NCI-H82 (cell line): ENCODE measurements around the gene RBM15B.

Experiments used
- DNase-seq: peaks from one replicate; lab custom pipeline; 2025; lab: John Stamatoyannopoulos, UW

RBM15B gene

DNA sequence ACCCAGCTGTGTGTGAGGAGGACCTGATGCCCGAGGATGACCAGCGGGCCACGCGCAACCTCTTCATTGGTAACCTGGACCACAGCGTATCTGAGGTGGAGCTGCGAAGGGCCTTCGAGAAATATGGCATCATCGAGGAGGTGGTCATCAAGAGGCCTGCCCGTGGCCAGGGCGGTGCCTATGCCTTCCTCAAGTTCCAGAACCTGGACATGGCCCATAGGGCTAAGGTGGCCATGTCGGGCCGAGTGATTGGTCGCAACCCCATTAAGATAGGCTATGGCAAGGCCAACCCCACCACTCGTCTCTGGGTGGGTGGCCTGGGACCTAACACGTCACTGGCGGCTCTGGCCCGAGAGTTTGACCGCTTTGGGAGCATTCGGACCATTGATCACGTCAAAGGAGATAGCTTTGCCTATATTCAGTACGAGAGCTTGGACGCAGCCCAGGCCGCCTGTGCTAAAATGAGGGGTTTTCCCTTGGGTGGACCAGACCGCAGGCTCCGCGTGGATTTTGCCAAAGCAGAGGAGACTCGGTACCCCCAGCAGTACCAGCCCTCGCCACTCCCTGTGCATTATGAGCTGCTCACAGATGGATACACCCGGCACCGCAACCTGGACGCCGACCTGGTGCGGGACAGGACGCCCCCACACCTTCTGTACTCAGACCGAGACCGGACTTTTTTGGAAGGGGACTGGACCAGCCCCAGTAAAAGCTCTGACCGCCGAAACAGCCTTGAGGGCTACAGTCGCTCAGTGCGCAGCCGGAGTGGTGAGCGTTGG lies 1.5 kb downstream of the RBM15B start:
- no peak for DNase-seq

DNA sequence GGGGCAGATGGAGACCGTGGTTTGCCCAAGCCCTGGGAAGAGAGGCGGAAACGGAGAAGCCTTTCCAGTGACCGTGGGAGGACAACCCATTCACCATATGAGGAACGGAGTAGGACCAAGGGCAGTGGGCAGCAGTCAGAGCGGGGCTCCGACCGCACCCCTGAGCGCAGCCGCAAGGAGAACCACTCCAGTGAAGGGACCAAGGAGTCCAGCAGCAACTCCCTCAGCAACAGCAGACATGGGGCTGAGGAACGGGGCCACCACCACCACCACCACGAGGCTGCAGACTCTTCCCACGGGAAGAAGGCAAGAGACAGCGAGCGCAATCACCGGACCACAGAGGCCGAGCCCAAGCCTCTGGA lies 2.0 kb downstream of the RBM15B start:
- no peak for DNase-seq

DNA sequence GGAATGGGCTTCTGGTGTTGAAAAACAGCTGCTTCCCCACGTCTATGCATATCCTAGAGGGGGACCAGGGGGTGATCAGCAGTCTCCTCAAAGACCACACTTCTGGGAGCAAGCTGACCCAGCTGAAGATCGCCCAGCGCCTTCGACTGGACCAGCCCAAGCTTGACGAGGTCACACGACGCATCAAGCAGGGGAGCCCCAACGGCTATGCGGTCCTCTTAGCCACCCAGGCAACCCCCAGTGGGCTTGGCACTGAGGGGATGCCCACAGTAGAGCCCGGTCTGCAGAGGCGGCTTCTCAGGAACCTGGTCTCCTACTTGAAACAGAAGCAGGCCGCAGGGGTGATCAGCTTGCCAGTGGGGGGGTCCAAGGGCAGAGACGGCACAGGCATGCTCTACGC lies 2.5 kb downstream of the RBM15B start:
- peak; percentile 5 for DNase-seq

- no peak for DNase-seq
These were observed 3.5 kb downstream of the RBM15B start for GRCh38 chr3:51394541-51394940.

GRCh38 chr3:51395493-51396213 lies 4.6 kb downstream of the RBM15B start:
- no peak for DNase-seq

DNA sequence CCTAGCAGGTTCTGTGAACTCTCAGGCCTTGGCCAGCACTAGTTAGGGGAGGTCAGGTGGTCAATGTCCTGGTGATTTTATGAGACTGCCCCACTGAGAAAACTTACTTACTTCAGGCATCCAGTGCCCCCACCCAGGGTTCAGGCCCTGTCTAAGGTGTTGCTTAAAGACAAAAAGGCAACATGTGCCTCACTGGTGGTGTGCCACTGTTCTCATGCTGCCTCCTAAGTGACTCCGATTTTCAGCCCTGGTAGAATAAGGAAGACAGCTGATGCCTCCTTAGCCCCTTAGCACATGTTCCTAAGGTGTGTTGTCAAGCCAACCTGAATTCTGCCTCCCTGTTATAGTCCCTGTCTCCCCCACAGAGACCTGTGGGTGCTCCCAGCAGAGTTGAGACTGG lies 5.3 kb downstream of the RBM15B start:
- no peak for DNase-seq

GRCh38 chr3:51397392-51397791 lies 6.3 kb downstream of the RBM15B start:
- DNase-seq, result no peak

GRCh38 chr3:51398595-51399310 lies 7.7 kb downstream of the RBM15B start:
- no peak for DNase-seq

GRCh38 chr3:51400166-51400565 lies 9.1 kb downstream of the RBM15B start:
- no peak for DNase-seq

DNA sequence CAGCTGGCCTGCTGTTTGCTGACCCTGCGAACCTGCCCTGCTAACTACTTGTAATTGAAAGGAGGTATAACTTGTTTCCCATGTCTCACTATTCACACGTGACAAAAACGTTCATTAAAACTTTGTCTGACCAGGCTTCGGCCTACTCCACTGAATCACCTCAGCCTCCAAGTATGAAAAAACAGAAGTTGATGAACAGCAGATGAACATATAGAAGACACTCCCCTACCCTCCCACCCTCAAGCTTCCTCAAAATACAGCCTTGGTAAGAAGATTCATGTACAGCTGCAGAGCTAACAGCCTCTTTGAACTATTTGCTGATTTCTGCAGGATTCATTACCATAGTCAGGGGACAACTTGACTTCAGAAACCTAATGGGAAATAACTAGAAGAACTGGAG lies 10.7 kb downstream of the RBM15B start:
- DNase-seq, result no peak

- no peak for DNase-seq
These were observed 12.6 kb downstream of the RBM15B start for GRCh38 chr3:51403675-51404074.

DNA sequence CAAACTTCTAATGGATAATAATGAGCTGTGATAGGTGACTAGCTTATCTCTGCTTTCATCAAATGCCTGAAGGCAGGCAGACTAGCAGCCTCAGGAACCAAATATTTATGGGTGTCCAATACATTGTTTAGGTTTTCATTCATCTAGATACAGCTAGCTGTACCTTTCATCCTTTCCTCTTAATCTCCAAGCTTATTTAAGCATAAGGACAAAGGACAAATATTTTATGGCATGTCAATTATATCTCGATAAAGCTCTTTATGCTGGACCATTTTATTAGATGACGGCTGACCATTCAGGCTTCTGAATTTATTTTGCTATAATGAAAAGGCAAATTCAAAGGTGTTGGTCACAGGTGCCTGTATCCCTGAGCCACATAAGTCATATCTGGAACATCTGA lies 16.9 kb downstream of the RBM15B start:
- no peak for DNase-seq

DNA sequence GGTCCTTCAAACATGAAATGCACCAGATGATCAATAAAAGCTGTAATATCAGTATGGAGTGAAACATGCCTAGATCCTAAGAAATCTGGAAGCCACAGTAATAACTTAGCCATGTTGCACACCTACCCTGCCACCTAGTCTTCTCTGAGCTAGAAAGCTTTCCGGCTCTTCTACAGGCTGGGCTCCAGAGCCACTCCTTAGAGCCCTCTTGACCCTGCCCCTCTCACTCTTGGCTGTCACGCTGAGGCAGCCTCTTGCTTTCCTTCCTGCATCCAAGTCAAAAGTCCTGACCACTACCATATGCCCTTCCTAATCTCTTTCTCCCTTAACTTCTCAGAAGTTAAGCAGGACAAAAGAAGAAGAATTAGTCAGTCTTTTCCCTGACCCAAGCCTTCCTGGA lies 17.7 kb downstream of the RBM15B start:
- DNase-seq, result no peak

DNA sequence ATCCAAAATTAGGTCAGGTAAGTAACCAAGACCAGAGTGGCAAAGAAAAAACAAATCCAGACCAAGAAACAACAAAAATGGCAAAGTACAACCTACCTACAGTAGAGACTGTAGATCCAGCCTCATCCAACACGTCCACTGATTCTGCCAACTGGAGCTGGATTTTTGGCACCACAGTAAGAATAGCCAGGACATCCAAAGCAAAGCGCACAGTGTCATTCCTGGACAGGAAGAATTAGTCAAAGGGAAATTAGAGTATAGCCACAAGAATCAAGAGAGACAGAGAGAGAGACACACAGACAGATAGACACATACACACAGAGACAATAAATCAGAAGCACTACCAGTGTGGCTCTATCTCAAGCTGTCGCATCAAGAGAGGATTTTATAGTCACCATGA lies 31.1 kb downstream of the RBM15B start:
- DNase-seq, result no peak

DNA sequence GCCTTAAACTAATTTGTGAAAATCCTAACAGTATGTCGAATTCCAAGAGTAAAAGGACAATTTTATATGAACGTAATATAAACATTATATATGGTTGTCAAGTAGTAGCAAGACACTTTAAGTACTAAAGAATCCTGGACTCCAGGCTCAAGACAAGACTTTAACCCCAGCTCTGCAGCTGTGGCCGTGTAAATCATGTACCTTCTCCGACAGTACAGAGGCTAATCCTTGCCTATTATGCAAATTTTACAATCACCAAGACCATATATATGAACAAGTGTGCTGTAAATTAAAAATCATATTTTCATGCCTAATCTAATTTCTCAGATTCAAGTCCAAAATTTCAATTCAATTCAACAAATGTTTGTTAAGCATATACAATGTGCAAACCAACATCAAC lies 35.8 kb downstream of the RBM15B start:
- no peak for DNase-seq

- no peak for DNase-seq
These were observed 38.1 kb downstream of the RBM15B start for GRCh38 chr3:51429138-51429537.

GRCh38 chr3:51434110-51434509 lies 43.0 kb downstream of the RBM15B start:
- DNase-seq, result no peak

- peak; percentile 76 for DNase-seq
These were observed 43.8 kb downstream of the RBM15B start for GRCh38 chr3:51434746-51435327.

DNA sequence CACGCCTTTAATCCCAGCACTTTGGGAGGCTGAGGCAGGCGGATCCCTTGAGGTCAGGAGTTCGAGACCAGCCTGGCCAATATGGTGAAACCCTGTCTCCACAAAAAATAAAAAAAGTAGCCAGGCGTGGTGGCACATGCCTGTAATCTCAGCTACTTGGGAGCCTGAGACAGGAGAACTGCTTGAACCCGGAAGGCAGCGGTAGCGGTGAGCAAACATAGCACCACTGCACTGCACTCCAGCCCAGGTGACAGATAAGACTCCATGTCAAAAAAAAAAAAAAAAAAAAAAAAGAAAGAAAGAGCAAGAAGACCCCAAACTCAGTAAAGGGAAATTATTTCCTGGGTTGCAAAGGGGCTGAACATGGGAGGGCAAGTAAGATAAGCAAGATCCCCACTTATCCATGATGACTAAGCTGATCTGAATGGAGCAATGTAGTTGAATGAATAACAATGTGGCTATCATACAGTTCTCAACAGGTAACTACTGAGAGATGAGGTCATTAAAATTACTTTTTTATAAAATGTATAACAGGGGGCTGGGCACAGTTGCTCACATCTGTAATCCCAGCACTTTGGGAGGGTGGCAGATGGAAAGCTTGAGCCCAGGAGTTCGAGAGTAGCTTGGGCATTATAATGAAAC lies 46.0 kb downstream of the RBM15B start:
- no peak for DNase-seq

DNA sequence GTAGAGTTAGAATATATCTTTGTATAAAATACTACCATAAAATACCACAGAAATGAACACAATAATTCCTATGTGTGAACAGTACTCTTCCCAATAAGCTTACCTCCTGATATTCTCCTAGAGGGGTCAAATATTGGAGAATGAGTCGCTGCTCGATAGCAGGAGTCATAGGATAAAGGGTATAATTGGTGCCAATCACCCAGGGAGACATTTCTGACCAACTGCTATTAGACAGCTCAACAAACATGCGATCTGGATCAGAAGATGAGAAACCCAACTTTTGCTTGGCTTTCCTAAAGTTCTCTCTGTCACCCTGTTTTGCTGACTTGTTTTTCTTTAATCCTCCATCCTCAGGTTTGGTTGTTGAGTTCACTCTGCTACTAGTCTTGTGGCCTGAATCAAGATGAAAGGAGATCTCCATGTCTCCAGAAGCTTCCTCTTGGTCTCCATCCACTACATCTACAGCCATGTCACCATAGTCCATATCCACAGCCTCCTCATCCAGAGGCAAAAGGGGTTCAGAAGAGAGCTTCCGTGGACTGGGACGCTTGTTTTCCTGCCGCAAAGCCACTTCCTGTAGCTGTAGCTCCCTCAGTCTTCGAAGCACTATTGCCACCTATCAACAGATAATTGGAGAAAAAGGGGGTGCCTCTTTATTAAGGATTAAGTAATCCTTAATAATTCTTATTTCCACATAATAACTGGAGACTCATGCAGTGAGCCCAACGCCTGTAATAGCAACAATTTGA lies 50.4 kb downstream of the RBM15B start:
- DNase-seq, result no peak

GRCh38 chr3:51445544-51446280 lies 54.6 kb downstream of the RBM15B start:
- DNase-seq, result no peak
